SH-SY5Y (cell line): ENCODE results near the gene NME4.

ENCODE experiments used
- GATA2 ChIP-seq: IDR thresholded peaks from 2 replicates; pipeline ENCODE4 v1.6.1; 2011; ENCODE audit warnings: mild to moderate bottlenecking, low read depth, low read length
- GATA3 ChIP-seq: IDR thresholded peaks from 2 replicates; pipeline ENCODE4 v1.6.1; 2011; ENCODE audit warnings: low read depth, mild to moderate bottlenecking, low read length, moderate library complexity

DNA sequence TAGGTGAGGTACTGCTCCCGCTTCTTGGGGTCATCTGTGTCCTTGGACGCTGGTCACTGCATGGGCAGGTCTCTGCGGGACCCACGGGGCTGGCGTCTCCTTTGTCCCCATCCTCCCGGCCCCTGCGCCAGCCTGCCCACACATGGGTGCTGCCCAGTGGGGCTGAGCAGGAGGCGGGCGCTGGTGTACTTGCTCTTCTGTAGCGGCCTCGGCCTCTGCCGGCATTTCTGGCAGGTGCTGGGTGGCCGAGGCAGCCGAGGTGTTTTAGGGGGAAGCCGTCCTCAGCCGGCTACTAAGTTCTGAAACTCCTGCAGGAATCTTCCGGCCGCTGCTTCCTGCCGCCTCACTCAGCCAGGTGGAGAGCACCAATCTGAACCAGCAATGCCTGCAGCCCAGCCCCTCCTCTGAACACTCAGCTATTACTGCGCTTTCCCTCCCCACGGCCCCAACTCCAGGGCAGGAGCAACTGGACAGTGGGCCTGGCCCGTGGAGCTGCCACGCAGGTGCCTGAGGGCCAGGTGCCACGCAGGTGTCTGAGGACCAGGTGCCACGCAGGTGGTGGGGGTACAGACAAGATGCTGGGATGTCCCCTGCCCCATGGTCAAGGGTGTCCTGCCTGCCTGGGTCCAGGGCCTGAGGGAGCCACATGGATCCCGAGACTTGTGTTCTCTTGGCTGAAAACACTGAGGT is 14.7 kb downstream of the NME4 start:
- no peak for TF ChIP-seq GATA2
- no peak for TF ChIP-seq GATA3
